CD8-positive, alpha-beta memory T cell (primary cell): ENCODE data around the gene GRID1. TPM values are rescaled to one million over a fixed set of nuclear protein-coding genes. Genes with fewer than 3 reads are reported as not detected.
"Not testable (repeated sequence)": the region's sequence is repeated elsewhere in the genome, so short reads cannot be mapped to it uniquely, and the experiment has no call there.

ENCODE experiments used
- CTCF ChIA-PET: fragments of 350-600 bp; sonication (Branson Sonifier 250); formaldehyde crosslinking; loops from one replicate; lab custom pipeline; 2021; ENCODE audit warnings: antibody characterized with exemption; lab: Charles Lee
- POLR2A ChIA-PET: fragments of 350-600 bp; sonication (Branson Sonifier 250); formaldehyde crosslinking; loops from one replicate; lab custom pipeline; 2021; ENCODE audit warnings: antibody characterized with exemption; lab: Charles Lee
- DNase-seq, 5 donors: peaks; one replicate each; pipeline versions ENCODE4 v3.0.0 to v3.0.0-alpha.2; 2020 to 2022; ENCODE audit warnings: mixed read lengths in 1 of 5
- H3K27ac ChIP-seq: one replicate; pipeline ENCODE4 v1.7.0; 2013; ENCODE audit warnings: low read depth, mild to moderate bottlenecking, low read length, moderate library complexity
- H3K27me3 ChIP-seq: 2 replicates; pipeline ENCODE4 v1.7.0; 2013; ENCODE audit warnings: low read length, mild to moderate bottlenecking; ENCODE audit not compliant: insufficient read depth, poor library complexity, severe bottlenecking
- H3K36me3 ChIP-seq: 2 replicates; pipeline ENCODE4 v1.7.0; 2013; ENCODE audit warnings: mild to moderate bottlenecking, low read length, moderate library complexity; ENCODE audit not compliant: insufficient read depth
- H3K4me1 ChIP-seq: 2 replicates; pipeline ENCODE4 v1.7.0; 2013; ENCODE audit warnings: mild to moderate bottlenecking, low read length, moderate library complexity; ENCODE audit not compliant: insufficient read depth
- H3K4me3 ChIP-seq: 2 replicates; pipeline ENCODE4 v1.7.0; 2013; ENCODE audit warnings: mild to moderate bottlenecking, low read length
- H3K9me3 ChIP-seq: 2 replicates; pipeline ENCODE4 v1.7.0; 2013; ENCODE audit warnings: mild to moderate bottlenecking, low read length
- H3K27ac Mint-ChIP-seq, 8 donors: one replicate each; pipeline ENCODE4 v1.8.0; 2020 to 2021; ENCODE audit warnings: mixed read lengths in 8 of 8, mild to moderate bottlenecking in 6 of 8, inconsistent platforms in 3 of 8, moderate library complexity in 3 of 8
- H3K27me3 Mint-ChIP-seq, 2 donors: one replicate each; pipeline ENCODE4 v1.8.0; 2020 to 2021; ENCODE audit warnings: mixed read lengths in 2 of 2, mild to moderate bottlenecking in 1 of 2, moderate library complexity in 1 of 2
- H3K36me3 Mint-ChIP-seq, 3 donors: one replicate each; pipeline ENCODE4 v1.8.0; 2020 to 2021; ENCODE audit warnings: mixed read lengths in 3 of 3, inconsistent platforms in 1 of 3, mild to moderate bottlenecking in 1 of 3
- H3K4me1 Mint-ChIP-seq, 3 donors: one replicate each; pipeline ENCODE4 v1.8.0; 2020 to 2021; ENCODE audit warnings: mixed read lengths in 3 of 3, inconsistent platforms in 1 of 3, mild to moderate bottlenecking in 1 of 3
- H3K4me3 Mint-ChIP-seq, 7 donors: one replicate each; pipeline ENCODE4 v1.8.0; 2020 to 2021; ENCODE audit warnings: mixed read lengths in 7 of 7, mild to moderate bottlenecking in 6 of 7, moderate library complexity in 4 of 7, inconsistent platforms in 2 of 7
- H3K9me3 Mint-ChIP-seq, 5 donors: one replicate each; pipeline ENCODE4 v1.8.0; 2020 to 2022; ENCODE audit warnings: mixed read lengths in 5 of 5, mild to moderate bottlenecking in 3 of 5, moderate library complexity in 2 of 5, inconsistent platforms in 1 of 5
- polyA plus RNA-seq: library from polyadenylated mRNA; unstranded; fragments of 300-500 nt; fragmentation: Illumina TruSeq; gene quantifications from one replicate; pipeline ENCODE4 v1.2.3, GENCODE V29; 2021
- total RNA-seq, 2 experiments: library from RNA; stranded (reverse); gene quantifications; one replicate each; pipeline ENCODE4 v1.2.3, GENCODE V29; 2021

GRID1 gene
- total and polyA plus RNA-seq, 3 experiments from 2014 or later: not detected

DNA sequence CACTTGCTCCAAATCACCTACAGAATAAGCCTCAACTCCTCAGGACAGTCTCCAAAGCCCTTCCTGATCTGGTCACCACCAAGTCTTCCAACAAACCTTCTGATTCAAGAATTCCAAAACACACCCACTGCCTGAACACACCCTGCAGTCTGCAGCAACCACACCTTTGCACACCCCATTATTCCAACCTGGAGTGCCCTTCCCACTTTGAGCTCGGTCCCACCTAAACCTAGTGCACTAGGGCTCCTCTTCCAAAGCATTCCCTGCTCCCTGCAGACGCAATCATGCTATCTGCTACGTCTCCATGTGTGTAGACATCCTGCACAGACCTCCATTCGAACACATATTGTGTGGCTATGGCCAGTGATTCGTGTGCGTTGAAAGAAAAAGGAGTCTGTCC, 289.3 kb downstream of the GRID1 start:
- Mint-ChIP-seq H3K9me3 (no peaks in the 10 kb centered on the region), H3K4me1 (no peaks in the 10 kb centered on the region), H3K4me3 (no peak overlapping the region), H3K36me3 (no peaks in the 10 kb centered on the region), H3K27me3 (peaks cover 9 to 13% of the 10 kb centered on the region in 2 donors), H3K27ac (no peak overlapping the region)
- Histone ChIP-seq H3K9me3 (no peaks in the 10 kb centered on the region), H3K4me1 (no peaks in the 10 kb centered on the region), H3K27me3 (no peaks in the 10 kb centered on the region), H3K27ac (no peak overlapping the region), H3K36me3 (no peaks in the 10 kb centered on the region), H3K4me3 (no peak overlapping the region)
- no peak for DNase-seq
- POLR2A ChIA-PET: no interaction called here
- CTCF ChIA-PET: no interaction called here

- H3K9me3 Mint-ChIP-seq, H3K4me1 ChIP-seq, H3K36me3 Mint-ChIP-seq, POLR2A ChIA-PET, DNase-seq, H3K4me3 Mint-ChIP-seq, CTCF ChIA-PET, H3K27me3 ChIP-seq, H3K9me3 ChIP-seq, H3K27ac ChIP-seq, H3K4me3 ChIP-seq, H3K36me3 ChIP-seq, H3K4me1 Mint-ChIP-seq, H3K27ac Mint-ChIP-seq: not testable (repeated sequence)
- H3K27me3 Mint-ChIP-seq: peaks cover 9 to 13% of the 10 kb centered on the region in 2 donors
Observed at GRCh38 chr10:86076497-86076896, 290.1 kb downstream of the GRID1 start.

DNA sequence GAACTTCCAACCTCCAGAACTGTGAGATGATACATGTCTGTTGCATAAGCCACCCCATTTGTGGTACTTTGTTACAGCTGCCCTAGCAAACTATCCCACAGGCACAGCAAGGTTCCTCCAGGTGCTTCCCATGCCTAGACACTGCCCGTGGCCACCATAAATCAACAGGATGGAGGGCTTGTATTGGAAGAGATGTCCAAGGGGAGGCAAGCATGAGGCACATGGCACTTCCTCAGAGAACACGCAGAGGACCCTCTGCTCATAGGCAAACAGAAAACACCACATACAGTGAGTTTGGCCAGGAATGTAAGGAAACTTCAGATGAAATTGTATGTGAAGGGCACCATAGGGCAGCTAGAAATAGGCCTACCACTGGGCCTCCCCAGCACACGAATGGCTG, 291.1 kb downstream of the GRID1 start:
- H3K9me3 Mint-ChIP-seq: no peaks in the 10 kb centered on the region
- no peaks in the 10 kb centered on the region for H3K4me1 ChIP-seq
- no peaks in the 10 kb centered on the region for H3K4me1 Mint-ChIP-seq
- H3K36me3 Mint-ChIP-seq: no peaks in the 10 kb centered on the region
- H3K4me3 Mint-ChIP-seq: no peak overlapping the region
- ChIA-PET POLR2A (no interaction called here), CTCF (no interaction called here)
- peaks cover 7 to 13% of the 10 kb centered on the region in 2 donors for H3K27me3 Mint-ChIP-seq
- no peaks in the 10 kb centered on the region for H3K9me3 ChIP-seq
- no peaks in the 10 kb centered on the region for H3K36me3 ChIP-seq
- DNase-seq: no peak
- no peak overlapping the region for H3K27ac ChIP-seq
- no peaks in the 10 kb centered on the region for H3K27me3 ChIP-seq
- H3K4me3 ChIP-seq: no peak overlapping the region
- no peak overlapping the region for H3K27ac Mint-ChIP-seq

GRCh38 chr10:86074294-86074693, 292.3 kb downstream of the GRID1 start:
- no peaks in the 10 kb centered on the region for H3K9me3 ChIP-seq
- H3K4me1 ChIP-seq: no peaks in the 10 kb centered on the region
- no peak overlapping the region for H3K4me3 Mint-ChIP-seq
- no peaks in the 10 kb centered on the region for H3K9me3 Mint-ChIP-seq
- no peak overlapping the region for H3K4me3 ChIP-seq
- DNase-seq: no peak
- peaks cover 6 to 8% of the 10 kb centered on the region in 2 donors for H3K27me3 Mint-ChIP-seq
- H3K36me3 ChIP-seq: no peaks in the 10 kb centered on the region
- H3K27ac ChIP-seq: no peak overlapping the region
- ChIA-PET POLR2A (no interaction called here), CTCF (no interaction called here)
- no peaks in the 10 kb centered on the region for H3K27me3 ChIP-seq
- H3K36me3 Mint-ChIP-seq: no peaks in the 10 kb centered on the region
- H3K4me1 Mint-ChIP-seq: no peaks in the 10 kb centered on the region
- no peak overlapping the region for H3K27ac Mint-ChIP-seq

DNA sequence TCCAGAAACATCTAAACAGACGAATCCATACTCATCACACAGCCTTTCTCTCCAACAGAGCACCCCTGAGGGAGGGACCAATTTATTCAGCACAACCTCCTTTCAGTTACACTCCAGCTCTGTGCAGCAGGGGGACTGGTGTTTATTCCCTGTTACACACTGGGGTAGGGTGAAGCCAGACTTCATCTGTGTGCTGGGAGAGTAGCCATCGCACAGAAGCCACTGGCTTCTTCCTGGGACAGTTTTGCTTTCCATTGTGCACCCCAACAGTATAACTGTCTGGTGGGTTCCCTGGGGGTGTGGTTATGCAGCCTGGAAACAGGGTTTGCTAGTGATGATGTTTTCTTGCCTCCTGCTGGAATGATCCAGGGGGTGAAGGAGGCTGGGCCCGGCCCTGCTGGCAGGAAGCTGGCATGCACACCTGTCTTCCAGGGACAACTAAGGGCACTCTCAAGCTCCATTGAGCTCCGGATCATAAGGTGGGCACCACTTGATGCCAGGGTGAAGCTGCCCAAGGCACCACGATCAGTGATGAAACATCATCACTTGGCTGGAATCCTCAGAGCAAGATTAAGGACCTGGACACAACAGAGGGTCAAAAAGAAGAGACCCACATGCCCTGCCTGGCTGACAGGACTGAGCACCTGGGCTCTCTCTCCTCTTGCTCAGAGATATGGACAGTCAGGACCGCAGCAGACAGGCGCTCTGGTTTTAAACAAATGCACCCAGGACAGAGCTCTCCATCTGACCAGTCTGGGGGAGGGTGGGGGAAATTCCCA, 293.2 kb downstream of the GRID1 start:
- no peak overlapping the region for H3K27ac Mint-ChIP-seq
- no peaks in the 10 kb centered on the region for H3K9me3 ChIP-seq
- peaks cover 5% of the 10 kb centered on the region in 2 donors for H3K27me3 Mint-ChIP-seq
- no peaks in the 10 kb centered on the region for H3K9me3 Mint-ChIP-seq
- ChIA-PET POLR2A (no interaction called here), CTCF (no interaction called here)
- no peaks in the 10 kb centered on the region for H3K27me3 ChIP-seq
- DNase-seq: no peak
- no peaks in the 10 kb centered on the region for H3K36me3 ChIP-seq
- no peak overlapping the region for H3K4me3 Mint-ChIP-seq
- H3K4me1 ChIP-seq: no peaks in the 10 kb centered on the region
- H3K36me3 Mint-ChIP-seq: no peaks in the 10 kb centered on the region
- no peak overlapping the region for H3K4me3 ChIP-seq
- H3K4me1 Mint-ChIP-seq: no peaks in the 10 kb centered on the region
- no peak overlapping the region for H3K27ac ChIP-seq

DNA sequence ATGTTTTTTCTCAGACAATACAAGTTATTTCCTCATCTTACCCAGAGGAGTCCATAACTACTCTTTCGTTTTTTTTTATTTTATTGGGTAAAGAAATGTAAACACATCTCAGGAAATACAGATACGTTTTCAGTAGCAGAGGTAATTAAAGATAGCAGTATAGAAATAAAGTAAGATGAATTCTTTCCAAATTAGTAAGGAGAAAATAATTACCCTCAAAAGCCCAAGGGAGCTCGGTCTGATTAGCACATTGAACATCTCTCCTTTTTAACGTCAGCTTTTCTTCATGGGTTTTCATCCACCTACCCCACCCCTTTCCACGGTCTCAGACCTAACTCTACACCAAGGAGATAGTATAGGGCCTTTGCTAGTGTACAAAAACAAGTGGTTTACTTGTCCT, 294.2 kb downstream of the GRID1 start:
- POLR2A ChIA-PET: no interaction called here
- Mint-ChIP-seq H3K27me3 (peaks cover 3% of the 10 kb centered on the region in 2 donors), H3K9me3 (no peaks in the 10 kb centered on the region), H3K36me3 (no peaks in the 10 kb centered on the region), H3K4me1 (no peaks in the 10 kb centered on the region), H3K4me3 (no peak overlapping the region), H3K27ac (no peak overlapping the region)
- H3K4me3 ChIP-seq: no peak overlapping the region
- H3K27me3 ChIP-seq: no peaks in the 10 kb centered on the region
- H3K27ac ChIP-seq: no peak overlapping the region
- no peaks in the 10 kb centered on the region for H3K36me3 ChIP-seq
- H3K4me1 ChIP-seq: no peaks in the 10 kb centered on the region
- no peak for DNase-seq
- CTCF ChIA-PET: no interaction called here
- H3K9me3 ChIP-seq: no peaks in the 10 kb centered on the region

DNA sequence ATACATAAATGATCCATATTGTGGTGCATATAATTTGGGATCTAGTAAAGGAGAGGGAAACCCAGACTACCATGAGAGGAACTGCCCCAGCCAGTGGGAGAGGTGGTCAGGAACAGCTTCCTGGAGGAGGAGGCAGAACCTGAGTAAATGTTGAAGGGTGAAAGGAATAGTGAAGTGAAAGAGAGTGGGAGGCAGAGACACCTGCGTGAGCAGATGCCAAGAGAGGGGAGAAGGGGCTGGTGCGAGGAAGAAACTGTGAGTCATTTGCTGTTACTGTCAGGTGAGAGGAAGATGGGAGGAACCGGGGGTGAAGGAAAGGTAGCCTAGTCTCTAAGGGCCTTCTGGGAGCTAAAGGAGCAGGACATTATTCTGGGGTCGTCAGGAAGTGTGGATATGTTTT, 294.8 kb downstream of the GRID1 start:
- Histone ChIP-seq H3K36me3 (no peaks in the 10 kb centered on the region), H3K27me3 (no peaks in the 10 kb centered on the region), H3K4me3 (no peak overlapping the region), H3K27ac (no peak overlapping the region), H3K4me1 (no peaks in the 10 kb centered on the region), H3K9me3 (no peaks in the 10 kb centered on the region)
- Mint-ChIP-seq H3K9me3 (no peaks in the 10 kb centered on the region), H3K4me1 (no peaks in the 10 kb centered on the region), H3K27ac (no peak overlapping the region), H3K4me3 (no peak overlapping the region), H3K36me3 (no peaks in the 10 kb centered on the region), H3K27me3 (peaks cover 2 to 3% of the 10 kb centered on the region in 2 donors)
- POLR2A ChIA-PET: no interaction called here
- no peak for DNase-seq
- CTCF ChIA-PET: no interaction called here

DNA sequence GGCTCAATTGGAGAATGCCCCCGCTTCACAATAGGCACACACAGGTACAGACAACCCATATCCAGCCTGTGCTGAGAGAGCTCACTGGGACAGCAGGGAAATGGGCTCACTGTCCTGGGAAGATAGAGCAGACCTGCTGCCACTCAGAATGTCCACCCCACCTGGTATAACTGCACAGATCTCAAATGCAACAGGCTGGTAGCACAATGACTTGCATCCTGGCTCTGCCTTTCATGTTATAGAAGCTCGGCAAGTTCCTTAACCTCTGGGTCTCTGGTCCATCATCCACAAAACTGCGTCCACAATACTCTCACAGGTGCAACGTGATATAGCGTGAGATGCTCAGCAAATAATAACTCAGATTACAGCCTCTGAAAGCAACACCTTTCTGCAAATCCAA, 295.4 kb downstream of the GRID1 start:
- Histone ChIP-seq H3K4me1 (no peaks in the 10 kb centered on the region), H3K27ac (no peak overlapping the region), H3K36me3 (no peaks in the 10 kb centered on the region), H3K27me3 (no peaks in the 10 kb centered on the region), H3K9me3 (no peaks in the 10 kb centered on the region), H3K4me3 (no peak overlapping the region)
- DNase-seq: no peak
- H3K36me3 Mint-ChIP-seq: no peaks in the 10 kb centered on the region
- no peaks in the 10 kb centered on the region for H3K9me3 Mint-ChIP-seq
- H3K4me3 Mint-ChIP-seq: no peak overlapping the region
- no peak overlapping the region for H3K27ac Mint-ChIP-seq
- H3K4me1 Mint-ChIP-seq: no peaks in the 10 kb centered on the region
- CTCF ChIA-PET: no interaction called here
- POLR2A ChIA-PET: no interaction called here
- peaks cover under 1 to 2% of the 10 kb centered on the region in 2 donors for H3K27me3 Mint-ChIP-seq
